ENCODE measurements around the gene LRRTM4. TPM values are rescaled to one million over a fixed set of nuclear protein-coding genes. Genes with fewer than 3 reads are reported as not detected.

The LRRTM4 gene
- polyA plus RNA-seq, 1 donor from 2014 or later: 37.1 TPM

DNA sequence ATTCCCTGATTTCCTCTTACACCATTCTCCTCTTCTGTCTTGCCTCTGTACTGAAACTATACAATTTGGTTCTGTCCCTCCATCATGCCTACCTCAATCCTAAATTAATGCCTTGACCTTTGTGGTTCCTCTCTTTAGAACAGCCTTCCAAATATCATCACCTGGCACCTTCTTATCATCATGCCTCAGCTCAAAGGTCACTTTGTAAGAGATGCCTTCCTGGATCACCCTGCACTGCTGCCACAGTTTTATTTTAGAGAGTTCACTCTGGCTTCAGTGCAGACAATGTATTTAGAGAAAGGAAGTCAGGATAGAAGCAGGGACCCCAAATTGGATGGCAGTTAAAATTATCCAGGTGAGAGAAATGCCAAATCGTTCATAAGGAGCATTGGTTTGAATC lies 64.5 kb downstream of the LRRTM4 start:
- no peaks in the 10 kb centered on the region for H3K79me2 ChIP-seq (replicated peaks; ENCODE audit: insufficient read depth, low read length)
- no peaks in the 10 kb centered on the region for H3K9me3 ChIP-seq (ENCODE audit: low read length)
- no peaks in the 10 kb centered on the region for H4K20me1 ChIP-seq (ENCODE audit: insufficient read depth)
- no peak overlapping the region for H3K4me2 ChIP-seq (ENCODE audit: low read length)
- no peak overlapping the region for H2AFZ ChIP-seq (ENCODE audit: low read depth, low read length)
- no peak overlapping the region for H3K27ac ChIP-seq (ENCODE audit: low read length)
- H3F3A ChIP-seq (ENCODE audit: insufficient read depth, low read length, poor library complexity, severe bottlenecking): no peaks in the 10 kb centered on the region
- no peak overlapping the region for H3K4me3 ChIP-seq (ENCODE audit: low read length)
- H3K9me2 ChIP-seq (ENCODE audit: insufficient read depth, low read length): no peaks in the 10 kb centered on the region
- no peaks in the 10 kb centered on the region for H3K36me3 ChIP-seq (ENCODE audit: insufficient read depth, low read length)
- H3K9ac ChIP-seq (ENCODE audit: low read length): no peak overlapping the region
- no peak for TF ChIP-seq TAF1 (IDR thresholded peaks at IDR 0.05; ENCODE audit: low read depth)
- TF ChIP-seq MXI1 (conservative IDR thresholded peaks at IDR 0.05; ENCODE audit: poor library complexity, severe bottlenecking): no peak
- no peak for TF ChIP-seq EP300 (conservative IDR thresholded peaks at IDR 0.05; ENCODE audit: poor library complexity, severe bottlenecking)
- TF ChIP-seq, protein P1, sequence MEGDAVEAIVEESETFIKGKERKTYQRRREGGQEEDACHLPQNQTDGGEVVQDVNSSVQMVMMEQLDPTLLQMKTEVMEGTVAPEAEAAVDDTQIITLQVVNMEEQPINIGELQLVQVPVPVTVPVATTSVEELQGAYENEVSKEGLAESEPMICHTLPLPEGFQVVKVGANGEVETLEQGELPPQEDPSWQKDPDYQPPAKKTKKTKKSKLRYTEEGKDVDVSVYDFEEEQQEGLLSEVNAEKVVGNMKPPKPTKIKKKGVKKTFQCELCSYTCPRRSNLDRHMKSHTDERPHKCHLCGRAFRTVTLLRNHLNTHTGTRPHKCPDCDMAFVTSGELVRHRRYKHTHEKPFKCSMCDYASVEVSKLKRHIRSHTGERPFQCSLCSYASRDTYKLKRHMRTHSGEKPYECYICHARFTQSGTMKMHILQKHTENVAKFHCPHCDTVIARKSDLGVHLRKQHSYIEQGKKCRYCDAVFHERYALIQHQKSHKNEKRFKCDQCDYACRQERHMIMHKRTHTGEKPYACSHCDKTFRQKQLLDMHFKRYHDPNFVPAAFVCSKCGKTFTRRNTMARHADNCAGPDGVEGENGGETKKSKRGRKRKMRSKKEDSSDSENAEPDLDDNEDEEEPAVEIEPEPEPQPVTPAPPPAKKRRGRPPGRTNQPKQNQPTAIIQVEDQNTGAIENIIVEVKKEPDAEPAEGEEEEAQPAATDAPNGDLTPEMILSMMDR (IDR thresholded peaks at IDR 0.05; ENCODE audit: poor library complexity, severe bottlenecking): no peak
- no peak for TF ChIP-seq SMC3 (conservative IDR thresholded peaks at IDR 0.05; ENCODE audit: poor library complexity)
- no peak for TF ChIP-seq RAD21 (conservative IDR thresholded peaks at IDR 0.05)
- no peaks in the 10 kb centered on the region for H3K27me3 ChIP-seq (ENCODE audit: insufficient read depth, low read depth, low read length)

DNA sequence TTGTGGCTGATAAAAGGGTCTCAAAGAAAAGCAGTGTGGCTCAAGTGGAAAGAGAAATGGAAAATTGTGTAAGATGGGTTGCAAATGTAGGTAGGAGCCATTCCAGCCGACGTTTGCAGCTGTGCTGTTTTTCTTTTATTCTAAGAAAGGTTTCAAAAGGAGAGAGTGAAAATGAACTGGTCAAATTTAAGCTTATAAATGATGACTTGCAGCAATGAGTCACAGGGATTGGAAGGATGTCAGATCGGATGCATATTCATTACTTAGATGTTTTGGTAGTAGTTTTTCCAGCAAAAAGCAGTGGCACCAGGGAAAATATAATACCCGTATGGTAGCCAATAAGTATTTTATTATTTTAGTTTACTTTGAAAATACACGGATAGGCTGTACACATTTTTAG lies 79.1 kb downstream of the LRRTM4 start:
- H3K27me3 ChIP-seq (ENCODE audit: insufficient read depth, low read depth, low read length): no peaks in the 10 kb centered on the region
- H4K20me1 ChIP-seq (ENCODE audit: insufficient read depth): no peaks in the 10 kb centered on the region
- H3K9ac ChIP-seq (ENCODE audit: low read length): no peak overlapping the region
- no peaks in the 10 kb centered on the region for H3K79me2 ChIP-seq (replicated peaks; ENCODE audit: insufficient read depth, low read length)
- no peaks in the 10 kb centered on the region for H3K9me3 ChIP-seq (ENCODE audit: low read length)
- TF ChIP-seq RAD21 (conservative IDR thresholded peaks at IDR 0.05) (no peak), POLR2AphosphoS5 (IDR thresholded peaks at IDR 0.05) (no peak), SMC3 (conservative IDR thresholded peaks at IDR 0.05; ENCODE audit: poor library complexity) (no peak), TAF1 (IDR thresholded peaks at IDR 0.05; ENCODE audit: low read depth) (no peak), EZH2 (IDR thresholded peaks at IDR 0.05; ENCODE audit: borderline replicate concordance, insufficient read depth, low read length, poor library complexity, severe bottlenecking) (no peak), EP300 (conservative IDR thresholded peaks at IDR 0.05; ENCODE audit: poor library complexity, severe bottlenecking) (no peak), MXI1 (conservative IDR thresholded peaks at IDR 0.05; ENCODE audit: poor library complexity, severe bottlenecking) (no peak)
- TF ChIP-seq, protein P2, sequence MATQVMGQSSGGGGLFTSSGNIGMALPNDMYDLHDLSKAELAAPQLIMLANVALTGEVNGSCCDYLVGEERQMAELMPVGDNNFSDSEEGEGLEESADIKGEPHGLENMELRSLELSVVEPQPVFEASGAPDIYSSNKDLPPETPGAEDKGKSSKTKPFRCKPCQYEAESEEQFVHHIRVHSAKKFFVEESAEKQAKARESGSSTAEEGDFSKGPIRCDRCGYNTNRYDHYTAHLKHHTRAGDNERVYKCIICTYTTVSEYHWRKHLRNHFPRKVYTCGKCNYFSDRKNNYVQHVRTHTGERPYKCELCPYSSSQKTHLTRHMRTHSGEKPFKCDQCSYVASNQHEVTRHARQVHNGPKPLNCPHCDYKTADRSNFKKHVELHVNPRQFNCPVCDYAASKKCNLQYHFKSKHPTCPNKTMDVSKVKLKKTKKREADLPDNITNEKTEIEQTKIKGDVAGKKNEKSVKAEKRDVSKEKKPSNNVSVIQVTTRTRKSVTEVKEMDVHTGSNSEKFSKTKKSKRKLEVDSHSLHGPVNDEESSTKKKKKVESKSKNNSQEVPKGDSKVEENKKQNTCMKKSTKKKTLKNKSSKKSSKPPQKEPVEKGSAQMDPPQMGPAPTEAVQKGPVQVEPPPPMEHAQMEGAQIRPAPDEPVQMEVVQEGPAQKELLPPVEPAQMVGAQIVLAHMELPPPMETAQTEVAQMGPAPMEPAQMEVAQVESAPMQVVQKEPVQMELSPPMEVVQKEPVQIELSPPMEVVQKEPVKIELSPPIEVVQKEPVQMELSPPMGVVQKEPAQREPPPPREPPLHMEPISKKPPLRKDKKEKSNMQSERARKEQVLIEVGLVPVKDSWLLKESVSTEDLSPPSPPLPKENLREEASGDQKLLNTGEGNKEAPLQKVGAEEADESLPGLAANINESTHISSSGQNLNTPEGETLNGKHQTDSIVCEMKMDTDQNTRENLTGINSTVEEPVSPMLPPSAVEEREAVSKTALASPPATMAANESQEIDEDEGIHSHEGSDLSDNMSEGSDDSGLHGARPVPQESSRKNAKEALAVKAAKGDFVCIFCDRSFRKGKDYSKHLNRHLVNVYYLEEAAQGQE (IDR thresholded peaks at IDR 0.05; ENCODE audit: borderline replicate concordance): no peak
- TF ChIP-seq, protein P1 (IDR thresholded peaks at IDR 0.05; ENCODE audit: poor library complexity, severe bottlenecking): no peak
- H3K4me2 ChIP-seq (ENCODE audit: low read length): no peak overlapping the region
- H3F3A ChIP-seq (ENCODE audit: insufficient read depth, low read length, poor library complexity, severe bottlenecking): no peaks in the 10 kb centered on the region
- no peak overlapping the region for H3K4me3 ChIP-seq (ENCODE audit: low read length)
- no peak overlapping the region for H3K27ac ChIP-seq (ENCODE audit: low read length)
- no peaks in the 10 kb centered on the region for H3K36me3 ChIP-seq (ENCODE audit: insufficient read depth, low read length)
- H2AFZ ChIP-seq (ENCODE audit: low read depth, low read length): no peak overlapping the region
- no peaks in the 10 kb centered on the region for H3K9me2 ChIP-seq (ENCODE audit: insufficient read depth, low read length)
